ENCODE data around the gene FAM229B.
A peak's percentile ranks its signal among the peaks of the same experiment; 100 is the strongest.
"Not testable (repeated sequence)": the region's sequence is repeated elsewhere in the genome, so short reads cannot be mapped to it uniquely, and the experiment has no call there.

FAM229B gene

DNA sequence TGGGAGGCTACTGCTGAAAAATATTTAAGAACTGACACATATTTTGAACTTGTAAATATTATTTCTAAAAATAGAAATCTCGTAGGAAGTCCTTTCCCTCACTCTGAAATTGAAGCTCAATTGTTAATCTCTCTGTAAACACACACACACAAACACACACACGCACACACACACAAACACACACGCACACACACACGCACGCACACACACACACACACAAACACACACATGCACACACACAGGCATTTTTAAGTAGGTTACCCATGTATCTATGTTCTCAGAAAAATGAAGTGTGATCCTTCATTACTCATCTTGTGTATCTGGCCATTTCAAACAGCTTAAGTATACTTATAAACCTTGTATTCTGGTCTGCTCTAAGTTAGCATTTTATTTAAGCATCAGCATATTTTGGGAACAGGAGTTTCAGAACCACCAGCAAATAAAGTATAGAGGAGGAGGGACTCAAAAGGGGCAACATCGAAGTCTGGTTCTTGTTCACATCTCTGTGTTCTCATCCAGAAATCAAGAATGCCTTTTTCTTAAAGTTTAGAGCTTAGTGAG, 21.9 kb upstream of the FAM229B start:
- DNase-seq (ENCODE audit: low spot score): no peak

DNA sequence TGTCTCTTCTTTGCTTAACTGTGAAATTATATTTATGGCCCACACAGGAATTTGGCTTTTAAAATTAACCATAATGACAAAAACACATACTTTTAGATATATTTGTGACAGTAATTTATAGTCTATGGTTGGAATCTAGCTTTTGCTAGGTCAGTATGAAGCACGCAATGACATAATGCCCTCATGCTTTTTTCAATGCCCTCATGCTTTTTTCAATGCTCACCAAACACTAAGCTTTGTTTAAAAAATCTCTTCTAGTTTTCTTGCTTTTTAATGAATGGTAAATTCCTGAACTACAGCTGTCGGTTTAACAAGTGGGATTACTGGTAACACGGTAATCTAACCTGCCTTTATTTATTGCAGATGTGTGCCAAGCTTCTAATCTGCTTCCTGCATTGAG, 20.8 kb upstream of the FAM229B start:
- DNase-seq (ENCODE audit: low spot score): no peak

DNA sequence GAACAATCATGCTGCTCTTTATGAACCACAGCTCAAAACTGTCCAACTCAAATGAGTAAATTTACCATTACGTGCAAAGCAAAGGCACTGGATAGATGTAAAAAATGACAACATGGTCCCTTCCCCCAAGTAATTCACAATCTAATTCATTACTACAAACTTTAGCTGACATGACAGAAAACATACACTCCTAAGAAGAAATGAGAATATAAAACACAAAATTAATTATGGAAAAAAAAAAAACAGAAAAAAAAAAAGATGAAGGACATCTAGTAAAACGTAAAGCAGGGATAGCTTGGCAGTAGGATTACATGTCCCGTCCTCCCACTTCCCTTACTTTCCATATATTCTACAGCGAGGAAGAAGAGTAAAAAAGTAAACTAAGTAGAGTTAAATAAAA, 5.8 kb upstream of the FAM229B start:
- DNase-seq (ENCODE audit: low spot score): no peak

DNA sequence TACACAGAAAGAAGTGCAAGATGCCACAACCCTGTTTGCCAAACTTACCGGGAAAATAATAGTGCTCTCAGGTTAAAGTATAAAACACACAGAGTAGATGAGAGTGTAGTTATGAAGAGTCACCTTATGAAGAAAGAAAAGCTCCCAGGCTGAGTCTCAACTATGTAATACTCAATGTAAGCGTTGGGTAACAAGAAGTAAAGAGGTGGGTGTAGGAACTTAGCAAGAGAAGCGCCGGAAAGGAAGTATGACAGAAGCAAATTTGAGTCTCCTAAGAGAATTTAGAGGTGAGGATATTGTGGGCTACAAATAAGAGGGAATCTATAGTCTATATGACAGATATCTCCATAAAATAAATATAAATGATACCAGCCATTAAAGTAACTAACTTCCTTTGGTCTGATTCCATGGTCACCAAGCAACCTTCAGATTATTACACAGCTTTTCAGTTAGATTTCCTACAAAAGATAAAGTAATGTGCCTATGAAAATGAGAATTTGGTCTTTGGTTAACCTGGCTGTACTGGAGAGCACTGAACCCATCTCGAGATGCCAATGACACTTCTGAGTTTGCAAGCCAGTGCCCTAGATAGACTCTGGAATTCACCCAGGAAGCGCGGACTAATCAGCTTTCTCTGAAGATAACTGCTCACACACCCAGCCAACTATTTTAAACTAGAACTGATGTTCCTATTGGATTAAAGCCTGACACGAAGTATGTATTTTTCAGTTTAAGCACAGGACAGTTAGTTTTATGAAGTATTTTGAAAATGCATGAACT, 1.9 kb upstream of the FAM229B start:
- DNase-seq (ENCODE audit: low spot score): no peak

DNA sequence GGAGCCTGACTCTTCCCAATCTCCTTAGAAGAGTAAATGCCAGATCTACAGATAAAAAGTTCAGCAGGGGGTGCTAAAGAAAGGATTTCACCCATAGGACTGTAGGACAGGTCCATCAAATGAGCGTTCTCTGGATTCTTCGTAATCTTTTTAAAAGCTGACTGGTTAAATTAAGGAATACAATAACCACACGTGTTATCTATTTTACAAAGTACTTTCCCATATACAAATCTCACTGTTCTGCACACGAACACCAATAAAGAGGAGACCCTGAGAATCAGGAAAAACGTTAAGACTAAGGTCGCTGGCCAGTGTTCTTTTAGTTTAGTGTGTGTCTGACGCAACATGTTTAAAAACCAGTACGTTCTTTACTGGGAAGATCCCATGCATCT, 651 bp upstream of the FAM229B start:
- DNase-seq (ENCODE audit: low spot score): peak; percentile 22

DNA sequence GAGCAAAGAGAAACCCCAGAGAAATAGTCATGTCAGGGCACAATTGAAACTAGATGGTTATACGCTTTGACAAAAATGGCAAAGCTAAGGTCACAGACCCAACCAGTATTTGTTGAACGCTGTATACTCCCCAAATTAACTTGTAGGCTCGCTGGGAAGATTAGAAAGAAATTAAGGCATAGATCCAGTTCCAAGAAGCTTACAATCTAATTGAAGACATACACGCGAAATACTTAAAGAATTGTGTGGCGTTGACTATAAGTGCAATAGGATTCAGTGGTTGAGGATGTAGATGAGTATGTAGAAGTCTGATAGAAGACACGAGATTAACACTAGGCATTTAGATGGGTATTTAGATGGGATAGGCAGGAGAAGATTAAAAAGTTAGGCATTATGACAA, 525 bp downstream of the FAM229B start:
- DNase-seq (ENCODE audit: low spot score): no peak

DNA sequence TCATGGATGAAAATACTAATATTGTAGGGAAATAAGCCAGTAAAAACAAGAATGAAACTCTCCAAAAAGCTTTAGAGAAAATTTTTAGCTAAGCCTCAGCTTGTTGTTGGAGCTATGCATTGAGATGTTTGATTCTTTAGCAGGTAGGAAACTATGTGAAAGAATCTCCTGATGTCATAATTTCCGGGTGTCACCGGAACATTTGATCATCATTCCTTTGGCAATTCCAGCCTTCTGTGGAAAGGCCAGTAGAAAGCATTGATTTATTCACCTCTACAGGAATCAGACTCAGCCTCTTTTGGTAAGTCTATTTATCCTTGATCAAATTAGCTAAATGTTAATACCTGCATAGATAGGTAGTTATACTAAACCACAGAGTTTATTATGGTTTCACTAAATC, 9.5 kb downstream of the FAM229B start:
- no peak for DNase-seq (ENCODE audit: low spot score)

DNA sequence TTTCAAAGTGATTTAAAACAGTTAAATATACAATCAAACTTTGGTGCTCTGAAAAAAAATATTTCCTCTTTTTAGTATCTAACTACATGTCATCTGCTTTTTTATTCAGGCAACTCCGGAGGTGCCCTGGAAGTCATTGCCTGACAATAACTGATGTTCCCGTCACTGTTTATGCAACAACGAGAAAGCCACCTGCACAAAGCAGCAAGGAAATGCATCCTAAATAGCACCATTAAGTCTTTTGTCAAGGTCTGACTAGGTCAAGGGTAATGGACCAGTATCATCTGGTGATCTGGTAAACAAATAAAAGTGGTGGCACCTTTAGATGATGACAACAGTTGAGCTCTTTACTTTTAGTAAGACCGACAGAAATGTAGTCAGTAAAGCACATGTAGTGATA, 13.2 kb downstream of the FAM229B start:
- DNase-seq (ENCODE audit: low spot score): no peak

DNA sequence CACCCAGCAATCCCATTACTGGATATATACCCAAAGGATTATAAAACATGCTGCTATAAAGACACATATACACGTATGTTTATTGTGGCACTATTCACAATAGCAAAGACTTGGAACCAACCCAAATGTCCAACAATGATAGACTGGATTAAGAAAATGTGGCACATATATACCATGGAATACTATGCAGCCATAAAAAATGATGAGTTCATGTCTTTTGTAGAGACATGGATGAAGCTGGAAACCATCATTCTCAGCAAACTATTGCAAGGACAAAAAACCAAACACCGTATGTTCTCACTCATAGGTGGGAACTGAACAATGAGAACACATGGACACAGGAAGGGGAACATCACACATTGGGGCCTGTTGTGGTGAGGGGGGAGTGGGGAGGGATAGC, 18.6 kb downstream of the FAM229B start:
- DNase-seq (ENCODE audit: low spot score): not testable (repeated sequence)

DNA sequence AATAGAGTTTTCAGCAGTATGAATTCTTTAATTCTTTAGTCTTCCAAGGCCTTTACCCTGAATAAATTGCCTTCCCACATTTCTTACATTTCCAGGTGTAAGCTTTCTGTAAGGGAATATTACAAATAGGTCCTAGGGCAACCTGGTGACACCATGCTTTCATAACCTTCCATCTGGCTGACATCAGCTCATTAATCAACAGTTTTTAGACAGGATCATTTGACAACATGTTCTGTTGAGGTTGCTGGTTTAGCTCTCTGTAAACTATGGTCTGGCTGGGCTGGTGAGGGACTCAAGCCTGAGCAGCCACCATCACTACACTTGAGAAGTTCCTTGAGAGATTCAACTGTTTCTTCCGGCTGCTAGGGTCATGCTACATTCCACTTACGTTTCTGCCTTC, 19.2 kb downstream of the FAM229B start:
- no peak for DNase-seq (ENCODE audit: low spot score)

DNA sequence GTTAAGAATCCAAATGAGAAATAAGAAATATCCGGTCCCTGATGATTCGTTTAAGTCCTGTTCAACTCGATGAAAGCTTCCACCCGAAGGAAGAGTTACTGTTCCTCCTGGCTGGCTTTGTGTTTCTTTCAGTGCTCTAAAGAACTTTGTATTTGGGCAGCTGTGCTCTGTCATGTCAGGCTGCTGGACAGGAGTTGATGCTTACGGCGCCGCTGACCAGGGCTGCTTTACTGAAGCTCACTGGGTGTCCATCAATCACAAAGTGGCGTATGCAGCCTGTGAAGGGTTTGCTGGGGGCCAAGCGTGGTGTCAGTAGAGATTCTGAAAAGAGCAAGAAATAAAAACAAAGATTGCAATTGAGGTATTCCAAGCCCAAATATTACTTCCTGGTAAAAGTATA, 21.9 kb downstream of the FAM229B start:
- no peak for DNase-seq (ENCODE audit: low spot score)

DNA sequence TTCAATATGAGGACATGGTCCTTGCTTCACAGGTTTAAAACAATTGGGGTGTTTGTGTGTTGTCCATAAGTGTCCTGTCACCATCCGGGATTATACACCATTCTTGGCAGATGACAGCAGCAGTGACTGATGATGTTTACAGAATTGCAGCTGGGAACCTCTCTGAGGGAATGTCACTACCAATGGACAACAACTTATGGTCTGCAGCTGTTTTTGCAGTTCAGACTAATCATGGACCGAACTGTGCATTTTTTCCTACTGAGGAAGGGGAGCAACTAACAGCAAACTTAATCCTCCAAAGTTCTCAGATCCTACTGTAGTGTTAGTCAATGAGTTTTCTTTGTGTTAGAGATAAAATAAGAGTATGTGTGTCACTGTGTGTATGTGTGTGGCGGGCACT, 26.0 kb downstream of the FAM229B start:
- no peak for DNase-seq (ENCODE audit: low spot score)

DNA sequence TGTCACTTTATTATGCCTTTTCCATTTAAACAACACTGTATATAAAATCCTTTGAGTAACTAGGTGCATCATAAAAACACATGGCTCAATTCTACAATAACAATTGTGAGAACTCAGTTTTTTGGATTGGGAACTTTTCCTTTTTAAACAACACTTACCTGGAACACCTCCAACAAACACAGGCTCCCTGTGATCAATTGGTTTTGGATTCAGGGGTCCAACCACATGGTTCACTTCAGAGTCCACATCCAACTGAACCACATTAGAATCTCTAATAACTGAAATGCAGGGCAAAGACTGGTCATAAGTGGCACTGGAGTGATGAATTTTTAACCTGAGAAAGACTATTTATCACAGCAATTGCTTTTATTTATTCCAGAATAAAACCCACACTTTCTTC, 26.5 kb downstream of the FAM229B start:
- no peak for DNase-seq (ENCODE audit: low spot score)

DNA sequence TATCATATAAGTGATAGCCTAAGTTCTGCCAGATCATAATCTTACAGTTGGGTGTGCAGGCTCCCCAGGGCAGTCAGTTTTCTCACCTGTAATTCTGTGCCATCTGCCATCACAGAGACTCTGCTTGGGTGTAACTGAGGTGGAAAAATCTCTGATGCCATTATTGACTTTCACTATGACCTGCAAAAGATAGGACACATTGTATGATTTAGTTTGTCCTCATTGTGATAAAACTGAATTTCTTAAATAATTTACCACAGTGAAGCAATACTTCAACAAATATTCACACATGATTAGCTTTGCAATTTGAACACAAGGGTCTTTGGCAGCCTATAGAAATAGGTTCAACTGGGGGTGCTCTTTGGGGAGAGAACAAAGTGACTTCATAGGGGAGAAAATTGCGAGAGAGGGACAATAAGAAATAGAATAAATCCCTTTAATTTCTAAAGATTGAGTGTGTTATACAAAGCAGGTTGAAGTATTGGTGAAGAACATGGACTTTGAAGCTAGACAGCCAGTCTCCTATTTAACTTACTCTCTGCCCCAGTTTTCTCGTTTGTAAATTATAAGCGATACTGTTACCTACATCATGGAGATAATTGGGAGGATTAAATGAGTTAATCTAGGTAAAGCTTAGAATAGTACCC, 27.3 kb downstream of the FAM229B start:
- DNase-seq (ENCODE audit: low spot score): no peak

DNA sequence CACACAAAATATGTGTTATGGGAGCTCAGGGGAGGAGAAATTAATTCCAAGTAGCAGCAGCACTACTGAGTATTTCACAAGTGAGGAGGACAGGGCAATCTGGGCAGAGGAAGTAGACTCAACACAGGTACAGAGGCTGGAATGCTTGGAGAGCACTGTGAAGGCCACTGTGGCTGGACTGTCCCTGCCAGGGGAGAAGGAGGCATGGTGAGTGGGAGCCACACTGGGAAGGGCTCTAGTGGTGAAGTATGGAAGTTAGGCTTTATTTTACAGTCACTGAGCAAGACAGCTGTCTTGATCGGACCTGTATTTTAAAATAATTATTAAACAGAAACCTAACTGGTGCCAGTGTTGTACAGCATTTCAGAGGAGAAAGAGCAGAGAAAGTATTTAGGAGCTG, 28.8 kb downstream of the FAM229B start:
- DNase-seq (ENCODE audit: low spot score): no peak

DNA sequence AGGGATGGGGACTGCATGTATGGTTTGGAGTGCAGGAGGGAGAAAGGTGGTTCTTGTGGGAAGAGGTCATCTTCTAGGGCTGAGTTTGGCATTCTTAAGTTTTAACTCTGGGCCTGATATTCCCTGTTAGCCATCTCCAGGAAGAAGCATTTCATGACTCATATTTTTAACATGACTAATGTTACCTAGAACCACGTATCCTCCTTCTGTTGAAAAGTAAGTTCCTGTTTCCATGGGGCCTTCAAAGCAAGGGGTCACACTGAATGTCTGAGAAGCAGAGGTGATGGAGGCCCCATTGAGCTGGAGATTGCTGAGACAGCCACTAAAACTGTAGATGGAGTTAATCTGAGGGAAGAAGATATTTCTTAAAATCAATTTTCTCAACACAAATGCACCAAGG, 30.2 kb downstream of the FAM229B start:
- DNase-seq (ENCODE audit: low spot score): no peak

DNA sequence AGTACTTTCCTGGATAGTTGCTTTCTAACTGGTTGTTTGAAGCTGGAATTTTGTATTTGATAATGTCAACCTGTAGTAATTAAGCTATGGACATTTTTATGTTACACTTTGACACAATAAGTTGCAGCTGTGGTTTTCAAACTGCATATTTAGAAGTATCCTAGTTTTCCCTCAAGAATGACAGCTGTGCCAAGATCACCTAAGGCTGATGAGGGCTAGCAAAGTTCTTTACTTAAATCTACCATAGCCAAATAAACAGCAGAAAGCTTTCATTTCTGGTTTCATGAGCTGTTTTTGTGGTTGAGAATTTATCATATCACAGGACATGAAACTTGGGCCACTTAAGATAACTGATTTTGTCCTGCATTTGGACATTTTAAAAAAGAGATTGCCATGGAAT, 30.6 kb downstream of the FAM229B start:
- no peak for DNase-seq (ENCODE audit: low spot score)

DNA sequence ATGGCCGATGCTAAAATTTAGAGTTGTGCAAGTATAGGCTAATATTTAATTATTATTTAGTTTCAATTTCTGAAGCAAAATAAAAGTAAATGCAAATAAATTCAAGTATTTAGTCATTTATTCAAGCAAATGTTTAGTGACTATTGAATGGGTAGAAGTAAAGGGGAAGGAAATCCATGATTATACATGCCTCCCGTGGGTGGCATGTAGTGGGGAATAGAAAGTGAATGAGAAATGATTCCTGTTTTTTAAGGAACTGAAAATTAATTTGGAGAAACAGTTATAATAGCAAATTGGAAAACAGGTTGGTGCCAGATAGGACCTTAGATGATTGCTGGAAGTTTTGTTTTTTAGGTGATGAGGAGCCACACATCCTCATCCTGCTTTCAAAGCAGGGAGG, 35.4 kb downstream of the FAM229B start:
- DNase-seq (ENCODE audit: low spot score): no peak

DNA sequence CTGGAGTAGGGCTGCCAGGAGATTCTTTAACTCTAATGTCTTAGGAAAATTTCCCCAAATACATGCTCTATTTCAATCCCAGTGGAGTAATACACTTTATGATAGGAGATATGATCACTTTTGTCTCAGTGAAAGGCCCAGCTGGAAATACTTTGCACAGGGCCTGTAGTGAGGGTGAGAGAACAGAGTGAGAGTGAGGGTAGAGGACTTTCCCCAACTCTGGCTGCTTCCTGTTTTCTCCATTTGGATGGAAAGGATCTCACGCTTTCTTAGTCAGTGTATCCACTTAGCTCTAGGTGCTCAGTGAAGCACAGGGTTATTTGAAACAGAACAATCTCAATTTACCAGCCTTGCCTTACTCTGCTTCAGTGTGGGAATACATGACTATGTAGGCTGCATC, 36.6 kb downstream of the FAM229B start:
- no peak for DNase-seq (ENCODE audit: low spot score)

DNA sequence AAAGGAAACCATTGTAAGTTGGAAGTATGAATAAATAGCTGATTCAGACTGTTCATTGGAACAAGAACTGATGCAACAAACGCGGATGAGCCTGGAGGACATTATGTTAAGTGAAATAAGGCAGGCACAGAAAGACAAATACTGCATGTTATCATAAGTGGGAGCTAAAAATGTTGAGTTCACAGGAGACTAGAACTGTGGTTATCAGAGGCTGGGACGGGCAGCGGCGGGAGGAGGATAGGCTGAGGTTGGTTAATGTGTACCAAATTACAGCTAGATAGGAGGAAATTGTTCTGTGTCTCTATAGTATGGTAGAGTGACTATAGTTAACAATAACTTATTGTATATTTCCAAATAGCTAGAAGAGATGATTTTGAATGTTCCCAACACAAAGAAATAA, 40.8 kb downstream of the FAM229B start:
- DNase-seq (ENCODE audit: low spot score): no peak

DNA sequence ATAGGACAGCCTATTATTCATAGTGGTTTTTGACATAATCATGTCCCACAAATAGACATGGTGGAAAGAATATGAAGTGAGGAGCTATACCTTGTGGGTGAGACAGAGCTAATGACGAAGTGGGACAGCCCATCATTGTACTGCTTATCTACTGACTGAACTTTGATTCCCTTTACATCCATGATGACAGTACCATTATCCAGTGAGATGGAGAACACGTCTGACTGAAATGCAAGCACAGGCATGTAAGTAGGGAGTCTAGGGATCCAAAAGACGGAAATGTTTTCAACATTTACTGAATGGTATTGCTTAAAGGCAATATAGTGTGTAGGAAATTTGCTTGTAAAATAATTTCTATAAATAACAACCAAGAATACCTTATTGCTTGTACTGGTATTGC, 43.5 kb downstream of the FAM229B start:
- no peak for DNase-seq (ENCODE audit: low spot score)

DNA sequence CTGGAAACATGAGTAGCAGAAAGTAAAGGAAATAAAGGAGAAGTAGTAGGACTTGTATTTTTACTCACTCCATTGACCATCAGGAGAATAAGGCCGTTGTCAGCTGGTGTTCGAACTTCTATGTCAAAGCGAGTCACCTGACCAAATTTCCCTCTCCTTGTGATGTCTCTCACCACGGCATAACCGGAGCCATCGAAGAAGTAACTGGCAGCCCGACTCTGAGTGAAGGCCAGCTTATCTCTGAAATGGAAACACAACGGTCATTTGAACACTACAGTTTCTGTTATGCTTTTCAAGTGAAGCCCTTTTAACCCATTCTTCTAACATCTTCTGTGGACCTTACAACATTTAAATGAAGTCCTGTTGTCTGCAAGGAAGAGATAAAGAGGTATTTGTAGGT, 51.7 kb downstream of the FAM229B start:
- DNase-seq (ENCODE audit: low spot score): no peak

DNA sequence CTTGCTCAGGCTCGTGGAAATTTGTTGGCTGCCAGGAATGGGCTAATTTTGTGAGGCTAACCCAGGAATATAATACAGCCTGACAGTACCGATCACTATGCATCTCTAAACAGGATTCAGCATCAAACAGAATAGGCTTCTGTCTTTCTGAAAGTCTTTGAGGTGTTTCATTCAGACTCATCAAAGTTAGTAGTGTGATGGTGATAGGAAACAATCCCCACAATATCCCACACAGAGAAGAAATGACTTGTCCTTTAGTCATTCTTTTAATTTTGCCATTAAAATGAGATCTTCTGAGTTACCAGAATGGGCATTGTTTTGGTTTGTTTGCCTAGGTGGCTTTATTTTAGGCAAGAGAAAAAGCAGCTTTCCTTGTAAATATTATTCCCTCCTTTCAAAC, 54.3 kb downstream of the FAM229B start:
- DNase-seq (ENCODE audit: low spot score): no peak
